NCI-H524 treated with DMSO at 0.1 percent for 48 hours (cell line): Measurements from ENCODE around the gene HOXD1.

Experiments used
- DNase-seq: peaks from one replicate; lab custom pipeline; 2025; lab: John Stamatoyannopoulos, UW

The HOXD1 gene

GRCh38 chr2:176152350-176153181 is 35.9 kb upstream of the HOXD1 start:
- DNase-seq, result no peak

- no peak for DNase-seq
Measured at GRCh38 chr2:176154576-176155252, 33.8 kb upstream of the HOXD1 start.

GRCh38 chr2:176155356-176156044 is 33.0 kb upstream of the HOXD1 start:
- DNase-seq, result no peak

- no peak for DNase-seq
Measured at GRCh38 chr2:176156301-176156806, 32.1 kb upstream of the HOXD1 start.

- DNase-seq, result no peak
Measured at GRCh38 chr2:176156807-176157498, 31.5 kb upstream of the HOXD1 start, which contains the start of gene HOXD3. Gene HOXD3 (plus strand): TSS chr2:176157307. CDS start chr2:176169115, 11,808 bp downstream.

- DNase-seq, result no peak
Measured at GRCh38 chr2:176157499-176158185, 30.8 kb upstream of the HOXD1 start.

GRCh38 chr2:176158186-176158591 is 30.3 kb upstream of the HOXD1 start:
- no peak for DNase-seq

GRCh38 chr2:176158855-176159662 is 29.4 kb upstream of the HOXD1 start:
- DNase-seq, result peak; percentile 68

GRCh38 chr2:176159663-176160250 is 28.7 kb upstream of the HOXD1 start:
- no peak for DNase-seq

- DNase-seq, result no peak
Measured at GRCh38 chr2:176160251-176160985, 28.1 kb upstream of the HOXD1 start.

- DNase-seq, result no peak
Measured at GRCh38 chr2:176160986-176161824, 27.3 kb upstream of the HOXD1 start.

GRCh38 chr2:176161825-176162626 is 26.4 kb upstream of the HOXD1 start:
- no peak for DNase-seq

- no peak for DNase-seq
Measured at GRCh38 chr2:176162911-176163671, 25.4 kb upstream of the HOXD1 start.

- DNase-seq, result no peak
Measured at GRCh38 chr2:176163672-176164056, 24.8 kb upstream of the HOXD1 start.

GRCh38 chr2:176164201-176164600 is 24.3 kb upstream of the HOXD1 start:
- no peak for DNase-seq

- no peak for DNase-seq
Measured at GRCh38 chr2:176164611-176165369, 23.7 kb upstream of the HOXD1 start.
